NCI-H2107 (cell line): ENCODE measurements around the gene CAPNS1.

Experiments
- DNase-seq: peaks from one replicate; lab custom pipeline; 2025; lab: John Stamatoyannopoulos, UW

CAPNS1 gene

GRCh38 chr19:36139473-36140303, at the start of gene CAPNS1:
Gene CAPNS1, plus strand, starts transcription at chr19:36140066. Its CDS starts 946 bp downstream, at chr19:36141012.
- DNase-seq = peak; percentile 91

- DNase-seq = no peak
Observed at GRCh38 chr19:36090910-36091695, 48.8 kb upstream of the CAPNS1 start.

GRCh38 chr19:36092566-36092965, 47.3 kb upstream of the CAPNS1 start:
- DNase-seq = no peak

GRCh38 chr19:36093146-36093662, 46.7 kb upstream of the CAPNS1 start:
- no peak for DNase-seq

- no peak for DNase-seq
Observed at GRCh38 chr19:36093687-36094086, 46.2 kb upstream of the CAPNS1 start.

GRCh38 chr19:36097036-36097435, 42.8 kb upstream of the CAPNS1 start:
- no peak for DNase-seq

GRCh38 chr19:36099166-36099785, 40.6 kb upstream of the CAPNS1 start:
- no peak for DNase-seq

- DNase-seq = no peak
Observed at GRCh38 chr19:36100476-36100875, 39.4 kb upstream of the CAPNS1 start.

- DNase-seq = no peak
Observed at GRCh38 chr19:36101550-36102327, 38.1 kb upstream of the CAPNS1 start.

GRCh38 chr19:36103040-36103626, 36.7 kb upstream of the CAPNS1 start:
- no peak for DNase-seq

GRCh38 chr19:36103842-36104552, 35.9 kb upstream of the CAPNS1 start:
- no peak for DNase-seq

- DNase-seq = no peak
Observed at GRCh38 chr19:36106441-36106840, 33.4 kb upstream of the CAPNS1 start.

GRCh38 chr19:36106991-36107390, 32.9 kb upstream of the CAPNS1 start:
- no peak for DNase-seq

- no peak for DNase-seq
Observed at GRCh38 chr19:36108684-36109083, 31.2 kb upstream of the CAPNS1 start.

GRCh38 chr19:36110487-36111199, 29.2 kb upstream of the CAPNS1 start, which contains the start of gene OVOL3:
Gene OVOL3, plus strand, starts transcription at chr19:36111143. Its CDS starts 60 bp downstream, at chr19:36111203.
- peak; percentile 31 for DNase-seq

GRCh38 chr19:36111200-36111539, 28.7 kb upstream of the CAPNS1 start:
- no peak for DNase-seq

GRCh38 chr19:36112678-36113077, 27.2 kb upstream of the CAPNS1 start:
- no peak for DNase-seq

- DNase-seq = no peak
Observed at GRCh38 chr19:36113425-36113824, 26.4 kb upstream of the CAPNS1 start.

- DNase-seq = no peak
Observed at GRCh38 chr19:36113894-36114720, 25.8 kb upstream of the CAPNS1 start.
